Fibroblast of the conjunctiva (primary cell): ENCODE results near the gene TSPAN15.

ENCODE experiments used
- DNase-seq: peaks from one replicate; pipeline ENCODE4 v3.0.0-alpha.2; 2010; ENCODE audit warnings: low read depth

Gene TSPAN15

GRCh38 chr10:69553328-69553727 lies 102.1 kb downstream of the TSPAN15 start:
- DNase-seq, result no peak

- DNase-seq, result no peak
Measured at GRCh38 chr10:69554611-69555010, 103.3 kb downstream of the TSPAN15 start.
